ENCODE measurements around the gene BRIP1.

GRCh38 chr17:61783556-61784304 lies 79.6 kb downstream of the BRIP1 start:
- TF ChIP-seq SNAI2 (CRISPR knock-in tag; IDR thresholded peaks at IDR 0.05) = no peak
- no peak for TF ChIP-seq CSDC2 (CRISPR knock-in tag; IDR thresholded peaks at IDR 0.05)
- no peak for TF ChIP-seq CREB5 (CRISPR knock-in tag; IDR thresholded peaks at IDR 0.05; ENCODE audit: low read depth)
- TF ChIP-seq ZFP30 (CRISPR knock-in tag; IDR thresholded peaks at IDR 0.05) = no peak
- no peak for TF ChIP-seq ZFP3 (CRISPR knock-in tag; IDR thresholded peaks at IDR 0.05)
- TF ChIP-seq CSRNP3 (CRISPR knock-in tag; IDR thresholded peaks at IDR 0.05) = no peak
- TF ChIP-seq ZNF8 (CRISPR knock-in tag; IDR thresholded peaks at IDR 0.05) = no peak
- TF ChIP-seq ZNF70 (CRISPR knock-in tag; IDR thresholded peaks at IDR 0.05) = no peak
- TF ChIP-seq ISL1 (CRISPR knock-in tag; IDR thresholded peaks at IDR 0.05) = no peak
- TF ChIP-seq ZNF565 (CRISPR knock-in tag; conservative IDR thresholded peaks at IDR 0.05; ENCODE audit: low read depth) = no peak
- no peak for TF ChIP-seq OSR1 (CRISPR knock-in tag; IDR thresholded peaks at IDR 0.05)
- TF ChIP-seq ARNTL (CRISPR knock-in tag; IDR thresholded peaks at IDR 0.05; ENCODE audit: borderline replicate concordance, low read depth) = no peak
- no peak for TF ChIP-seq RARB (CRISPR knock-in tag; IDR thresholded peaks at IDR 0.05)
- TF ChIP-seq ZC3H10 (CRISPR knock-in tag; IDR thresholded peaks at IDR 0.05) = no peak

All from SK-N-SH treated with all-trans-retinoic acid at 6 μM for 48 hours (cell line).